Lower lobe of right lung (tissue), 2 donors: ENCODE results near the gene CLASRP. TPM values are rescaled to one million over a fixed set of nuclear protein-coding genes. Genes with fewer than 3 reads are reported as not detected.

Experiments used
- ATAC-seq, 2 donors: fragments of 200-7000 bp; cut with Tn5 transposase; one replicate each; pipeline ENCODE4 v1.9.1; 2020 to 2022; ENCODE audit warnings: mild to moderate bottlenecking in 2 of 2, moderate library complexity in 2 of 2
- DNase-seq: peaks from one replicate; pipeline ENCODE4 v3.0.0-alpha.2; 2020
- H3K27ac ChIP-seq: fragments of 200-600 bp; one replicate; pipeline ENCODE4 v1.8.0; 2022
- H3K27me3 ChIP-seq: fragments of 200-600 bp; one replicate; pipeline ENCODE4 v1.8.0; 2022; ENCODE audit warnings: low read depth
- H3K36me3 ChIP-seq: fragments of 200-600 bp; one replicate; pipeline ENCODE4 v1.8.0; 2022; ENCODE audit warnings: mild to moderate bottlenecking
- H3K4me1 ChIP-seq: fragments of 200-600 bp; one replicate; pipeline ENCODE4 v1.8.0; 2022
- H3K4me3 ChIP-seq: fragments of 200-600 bp; one replicate; pipeline ENCODE4 v1.8.0; 2022; ENCODE audit warnings: mild to moderate bottlenecking
- H3K9me3 ChIP-seq: fragments of 200-600 bp; one replicate; pipeline ENCODE4 v1.8.0; 2022
- intact Hi-C: fragments of 100-400 bp; cut with DNase I; formaldehyde crosslinking; loops from one replicate; pipeline ENCODE4 v1.11.0; 2022
- total RNA-seq: library from RNA; stranded (reverse); fragmentation: NEBNext Ultra II Directional; extraction: Animal tissue kit (Norgen Biotek cat#: 25700); gene quantifications from one replicate; pipeline ENCODE4 v1.2.1, GENCODE V29; 2021
- TF ChIP-seq, protein P1 (sequence below): fragments of 200-600 bp; IDR thresholded peaks from one replicate; pipeline ENCODE4 v1.8.0; 2022; ENCODE audit warnings: antibody characterized with exemption, mild to moderate bottlenecking
- donor health status: DM: no; HTN: yes; CAD: no; lungs with severe emphysema.

CLASRP gene
- total RNA-seq, 1 donor from 2014 or later: 71.7 TPM

- H3K27ac ChIP-seq: peak overlapping the region; percentile 36
- TF ChIP-seq, protein P1, sequence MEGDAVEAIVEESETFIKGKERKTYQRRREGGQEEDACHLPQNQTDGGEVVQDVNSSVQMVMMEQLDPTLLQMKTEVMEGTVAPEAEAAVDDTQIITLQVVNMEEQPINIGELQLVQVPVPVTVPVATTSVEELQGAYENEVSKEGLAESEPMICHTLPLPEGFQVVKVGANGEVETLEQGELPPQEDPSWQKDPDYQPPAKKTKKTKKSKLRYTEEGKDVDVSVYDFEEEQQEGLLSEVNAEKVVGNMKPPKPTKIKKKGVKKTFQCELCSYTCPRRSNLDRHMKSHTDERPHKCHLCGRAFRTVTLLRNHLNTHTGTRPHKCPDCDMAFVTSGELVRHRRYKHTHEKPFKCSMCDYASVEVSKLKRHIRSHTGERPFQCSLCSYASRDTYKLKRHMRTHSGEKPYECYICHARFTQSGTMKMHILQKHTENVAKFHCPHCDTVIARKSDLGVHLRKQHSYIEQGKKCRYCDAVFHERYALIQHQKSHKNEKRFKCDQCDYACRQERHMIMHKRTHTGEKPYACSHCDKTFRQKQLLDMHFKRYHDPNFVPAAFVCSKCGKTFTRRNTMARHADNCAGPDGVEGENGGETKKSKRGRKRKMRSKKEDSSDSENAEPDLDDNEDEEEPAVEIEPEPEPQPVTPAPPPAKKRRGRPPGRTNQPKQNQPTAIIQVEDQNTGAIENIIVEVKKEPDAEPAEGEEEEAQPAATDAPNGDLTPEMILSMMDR: no peak
- peaks cover 57% of the 10 kb centered on the region for H3K4me1 ChIP-seq
- H3K36me3 ChIP-seq: no peaks in the 10 kb centered on the region
- no peak overlapping the region for H3K4me3 ChIP-seq
- DNase-seq (no peak), ATAC-seq (no peak)
- no peaks in the 10 kb centered on the region for H3K27me3 ChIP-seq
- H3K9me3 ChIP-seq: no peaks in the 10 kb centered on the region
- intact Hi-C loops: no loop called here
Measured at GRCh38 chr19:45097450-45097775, 58.6 kb downstream of the CLASRP start.

DNA sequence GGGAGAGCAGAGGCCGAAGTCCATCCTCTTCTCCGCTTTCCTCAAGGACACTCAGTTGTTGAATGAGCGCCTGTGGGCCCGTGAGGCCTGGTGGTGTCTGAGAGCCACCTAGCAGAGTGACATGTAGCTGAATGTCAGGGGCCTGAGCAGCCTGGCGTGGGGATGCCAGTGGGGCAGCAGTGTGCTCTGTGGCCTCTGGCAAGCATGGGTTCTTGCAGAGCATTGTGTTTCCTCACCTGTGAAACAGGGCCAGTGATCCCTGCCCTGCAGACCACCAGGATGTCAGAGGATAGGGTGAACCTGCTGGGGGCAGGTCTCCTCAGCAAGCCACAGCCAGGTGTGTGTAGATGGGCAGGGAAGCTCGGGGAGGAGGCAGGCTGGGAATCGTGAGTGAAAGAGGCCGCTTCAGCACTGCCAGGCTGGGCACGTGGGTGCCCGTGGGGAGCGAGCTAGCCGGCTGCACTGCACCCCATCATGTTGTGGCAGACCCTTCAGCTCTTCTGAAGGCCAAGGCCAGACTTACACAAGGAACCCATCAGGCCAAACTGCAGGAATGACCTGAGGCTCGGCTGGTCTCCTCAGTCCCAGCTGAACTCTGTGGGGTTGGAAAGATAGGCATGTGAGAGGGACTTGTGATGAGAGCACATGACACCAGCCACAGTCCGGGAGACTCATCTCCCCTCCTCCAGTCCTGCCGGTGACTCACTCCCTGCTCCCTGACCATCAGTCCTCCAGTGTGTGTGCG lies 59.1 kb downstream of the CLASRP start:
- ATAC-seq: peak; percentile 22 to 47
- H3K27me3 ChIP-seq: no peaks in the 10 kb centered on the region
- no peak overlapping the region for H3K4me3 ChIP-seq
- no peak for DNase-seq
- H3K9me3 ChIP-seq: no peaks in the 10 kb centered on the region
- peak overlapping the region; percentile 36 for H3K27ac ChIP-seq
- TF ChIP-seq, protein P1: no peak
- intact Hi-C loops: no loop called here
- no peaks in the 10 kb centered on the region for H3K36me3 ChIP-seq
- H3K4me1 ChIP-seq: peaks cover 62% of the 10 kb centered on the region

DNA sequence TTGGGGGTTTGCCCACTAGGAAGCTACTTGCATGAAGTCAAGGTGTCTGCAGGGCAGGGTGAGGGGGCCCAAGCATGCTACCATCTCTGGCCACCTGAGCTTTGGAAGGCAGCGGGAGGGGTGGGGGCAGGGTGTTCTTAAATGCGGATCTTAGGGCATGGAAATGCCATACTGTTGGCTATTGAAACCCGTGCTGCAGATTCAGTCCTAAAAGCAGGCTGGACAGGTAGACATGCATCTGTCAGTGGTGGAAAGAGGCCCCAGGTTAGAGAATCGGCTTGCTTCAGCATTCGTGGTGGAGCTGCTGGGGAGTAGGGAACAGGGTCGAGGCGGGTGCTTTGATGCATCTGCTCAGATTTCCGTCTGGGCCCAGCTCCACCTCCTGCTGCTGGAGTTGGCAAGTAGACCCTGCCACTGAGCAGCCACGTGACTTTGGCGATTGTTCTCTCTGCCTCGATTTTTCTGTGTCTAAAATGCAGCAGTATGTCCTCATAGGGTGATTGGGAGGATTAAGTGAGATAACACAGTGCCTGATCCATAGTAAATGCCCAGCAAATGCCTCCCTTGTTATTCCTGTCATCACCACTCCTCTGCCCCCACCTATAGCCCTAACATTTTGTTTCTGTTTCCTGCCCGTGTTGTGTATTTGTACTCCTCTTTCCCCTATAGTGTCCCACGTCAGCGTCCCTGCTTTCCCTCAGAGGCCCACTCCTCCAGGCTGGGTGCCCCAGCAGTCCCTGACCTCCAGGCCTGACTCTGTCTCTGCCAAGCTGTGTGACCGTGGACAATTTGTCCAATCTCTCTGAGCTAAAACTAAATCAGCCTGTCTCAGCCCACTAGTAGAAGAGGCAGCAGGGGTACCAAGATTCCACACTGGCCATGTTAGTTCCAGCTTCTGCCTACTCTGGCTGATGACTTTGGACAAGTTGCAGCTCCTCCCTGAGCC lies 59.9 kb downstream of the CLASRP start:
- ATAC-seq (no peak), DNase-seq (no peak)
- Histone ChIP-seq H3K36me3 (no peaks in the 10 kb centered on the region), H3K9me3 (no peaks in the 10 kb centered on the region), H3K4me3 (no peak overlapping the region), H3K4me1 (peaks cover 68% of the 10 kb centered on the region), H3K27ac (no peak overlapping the region), H3K27me3 (no peaks in the 10 kb centered on the region)
- TF ChIP-seq, protein P1: no peak
- intact Hi-C loops: no loop called here

DNA sequence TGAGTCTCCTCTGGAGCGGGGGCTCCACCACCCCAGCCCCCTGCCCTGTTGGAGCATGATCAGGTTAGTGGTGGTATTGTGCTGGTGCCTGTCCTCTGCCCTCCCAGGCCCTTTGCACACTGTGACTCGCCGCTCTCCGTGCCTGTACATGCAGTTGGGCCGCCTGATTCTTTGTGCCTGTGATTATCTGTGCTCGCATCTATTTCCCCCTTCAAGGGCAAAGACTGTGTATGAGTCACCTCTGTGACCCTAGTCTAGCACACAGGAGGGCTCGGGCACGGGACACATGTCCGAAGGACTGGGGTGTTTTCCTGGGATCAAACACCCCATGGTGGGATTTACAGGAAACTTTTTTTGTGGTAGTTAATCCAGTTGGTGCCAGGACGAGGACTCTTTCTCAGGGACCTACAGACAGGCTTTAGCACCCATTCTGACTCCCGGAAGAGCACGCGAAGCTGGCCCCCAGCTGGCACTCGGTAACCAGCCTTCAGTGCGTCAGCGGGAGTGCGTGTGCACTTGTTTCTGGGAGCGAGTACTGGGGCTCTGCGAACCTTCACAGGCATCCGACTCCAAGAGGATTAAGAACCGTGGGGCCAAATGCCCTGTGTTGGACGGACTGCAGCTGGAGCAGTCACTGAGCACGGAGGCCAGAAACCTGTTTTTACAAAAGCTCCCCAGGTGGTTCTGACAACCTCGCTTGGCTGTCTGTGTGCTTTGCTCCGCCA lies 60.8 kb downstream of the CLASRP start:
- intact Hi-C loops: no loop called here
- no peak overlapping the region for H3K27ac ChIP-seq

DNA sequence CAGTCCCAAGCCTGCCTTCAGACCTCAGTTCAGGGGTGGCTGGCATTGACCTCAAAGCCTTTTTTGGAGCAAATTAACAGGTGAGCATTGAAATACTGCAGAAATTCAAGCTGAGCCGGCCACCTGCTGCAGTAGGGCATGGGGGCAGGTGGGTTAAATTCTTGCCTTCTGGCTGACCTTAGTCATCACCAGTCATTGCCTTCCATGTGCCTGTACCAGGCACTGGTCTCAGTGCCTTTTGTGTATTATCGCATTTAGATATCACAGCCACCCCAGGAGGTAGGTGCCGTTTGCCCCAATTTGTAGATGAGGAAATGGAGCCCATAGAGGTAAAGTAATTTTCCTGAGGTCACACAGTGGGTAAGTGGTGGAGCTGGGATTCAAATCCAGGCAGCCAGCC lies 61.4 kb downstream of the CLASRP start:
- Histone ChIP-seq H3K9me3 (no peaks in the 10 kb centered on the region), H3K4me1 (peaks cover 68% of the 10 kb centered on the region), H3K36me3 (no peaks in the 10 kb centered on the region), H3K4me3 (no peak overlapping the region), H3K27me3 (no peaks in the 10 kb centered on the region), H3K27ac (no peak overlapping the region)
- TF ChIP-seq, protein P1: no peak
- intact Hi-C loops: no loop called here
- no peak for ATAC-seq
- DNase-seq: no peak

More for the DNA sequence above, 60.8 kb downstream of the CLASRP start:
- peaks cover 68% of the 10 kb centered on the region for H3K4me1 ChIP-seq
- no peaks in the 10 kb centered on the region for H3K36me3 ChIP-seq
- no peaks in the 10 kb centered on the region for H3K9me3 ChIP-seq
- ATAC-seq: no peak
- no peaks in the 10 kb centered on the region for H3K27me3 ChIP-seq
- TF ChIP-seq, protein P1: no peak
- DNase-seq: no peak
- H3K4me3 ChIP-seq: no peak overlapping the region
